Measurements from ENCODE around the gene CD28. TPM values are rescaled to one million over a fixed set of nuclear protein-coding genes. Genes with fewer than 3 reads are reported as not detected.

The CD28 gene
- total and polyA plus RNA-seq, 7 donors: 0.01 to 0.71 (median 0.17) TPM

GRCh38 chr2:203745267-203745666, 38.8 kb downstream of the CD28 start:
- WGBS, 3 donors: 95 to 100% (median 98%) methylated on average over 1 of the region's 1 CpG
- H3K27ac ChIP-seq: no peak overlapping the region
- no peak for ATAC-seq
- peaks cover 13% of the 10 kb centered on the region for H3K4me1 ChIP-seq
- no peaks in the 10 kb centered on the region for H3K27me3 ChIP-seq (ENCODE audit: insufficient read depth in 3 of 3, low read length in 2 of 3)
- TF ChIP-seq CTCF (IDR thresholded peaks at IDR 0.05): no peak
- no peak overlapping the region for H3K4me3 ChIP-seq
- intact Hi-C loops (cut with DNase I): no loop called here
- no peaks in the 10 kb centered on the region for H3K36me3 ChIP-seq (ENCODE audit: insufficient read depth in 1 of 2, low read depth in 1 of 2)
- no peak for DNase-seq
- H3K9me3 ChIP-seq: no peaks in the 10 kb centered on the region

- Histone ChIP-seq H3K4me3 (no peak overlapping the region), H3K27me3 (ENCODE audit: insufficient read depth in 3 of 3, low read length in 2 of 3) (no peaks in the 10 kb centered on the region), H3K27ac (no peak overlapping the region), H3K36me3 (ENCODE audit: insufficient read depth in 1 of 2, low read depth in 1 of 2) (no peaks in the 10 kb centered on the region), H3K9me3 (no peaks in the 10 kb centered on the region), H3K4me1 (peaks cover 9% of the 10 kb centered on the region)
- TF ChIP-seq CTCF (IDR thresholded peaks at IDR 0.05): no peak
- no peak for DNase-seq
- intact Hi-C loops (cut with DNase I): no loop called here
- no peak for ATAC-seq
- 83 to 96% (median 87%) methylated on average over 4 of the region's 4 CpGs for WGBS, 3 donors
Observed at GRCh38 chr2:203748331-203749126, 42.1 kb downstream of the CD28 start.

- Histone ChIP-seq H3K36me3 (ENCODE audit: insufficient read depth in 1 of 2, low read depth in 1 of 2) (no peaks in the 10 kb centered on the region), H3K27me3 (ENCODE audit: insufficient read depth in 3 of 3, low read length in 2 of 3) (no peaks in the 10 kb centered on the region), H3K4me3 (no peak overlapping the region), H3K4me1 (no peaks in the 10 kb centered on the region), H3K27ac (no peak overlapping the region), H3K9me3 (no peaks in the 10 kb centered on the region)
- 80 to 88% (median 84%) methylated on average over 6 of the region's 6 CpGs for WGBS, 3 donors
- no peak for ATAC-seq
- TF ChIP-seq CTCF (IDR thresholded peaks at IDR 0.05): no peak
- DNase-seq: no peak
- intact Hi-C loops (cut with DNase I): no loop called here
Observed at GRCh38 chr2:203750346-203751068, 44.1 kb downstream of the CD28 start.

GRCh38 chr2:203751685-203752271, 45.3 kb downstream of the CD28 start:
- intact Hi-C loops (cut with DNase I): no loop called here
- Histone ChIP-seq H3K4me1 (no peaks in the 10 kb centered on the region), H3K4me3 (no peak overlapping the region), H3K9me3 (no peaks in the 10 kb centered on the region), H3K27ac (no peak overlapping the region), H3K27me3 (ENCODE audit: insufficient read depth in 3 of 3, low read length in 2 of 3) (no peaks in the 10 kb centered on the region), H3K36me3 (ENCODE audit: insufficient read depth in 1 of 2, low read depth in 1 of 2) (no peaks in the 10 kb centered on the region)
- WGBS, 3 donors: 77 to 81% (median 80%) methylated on average over 2 of the region's 2 CpGs
- TF ChIP-seq CTCF (IDR thresholded peaks at IDR 0.05): no peak
- ATAC-seq: no peak
- DNase-seq: no peak

Measured in psoas muscle (tissue), 8 donors.